Muscle of arm (tissue), 14 donors: Measurements from ENCODE around the gene UCN. TPM values are rescaled to one million over a fixed set of nuclear protein-coding genes. Genes with fewer than 3 reads are reported as not detected.
"Not testable (repeated sequence)": the region's sequence is repeated elsewhere in the genome, so short reads cannot be mapped to it uniquely, and the experiment has no call there.

Experiments used
- DNase-seq: peaks from one replicate; pipeline ENCODE4 v3.0.0-alpha.2; 2013
- long read RNA-seq, 11 donors: transcript quantifications; one replicate each; lab custom pipeline, GENCODE V29; 2026
- polyA plus RNA-seq, 12 donors: library from polyadenylated mRNA; unstranded; fragments of 120-200 nt; gene quantifications; one replicate each; pipeline ENCODE4 v1.2.1, GENCODE V29; 2013; ENCODE audit not compliant: insufficient read length in 12 of 12

UCN gene
- 1 to 10 TPM in 7 of 12 donors, under 1 TPM in 3, not detected in 2; 0.59 to 2.1 (median 1.4) TPM for polyA plus RNA-seq
- long read RNA-seq, donor 1, partial matches to known transcripts, result 0 of 1 reads
- long read RNA-seq, donor 1, other reads (novel, unspliced or antisense), result 0 of 1 reads
- long read RNA-seq, donor 2, result 0 reads
- long read RNA-seq, donor 3, partial matches to known transcripts, result 0 of 1 reads
- long read RNA-seq, donor 3, other reads (novel, unspliced or antisense), result 0 of 1 reads
- long read RNA-seq, donor 4, result 0 reads
- long read RNA-seq, donor 5, partial matches to known transcripts, result 53 of 55 reads
- long read RNA-seq, donor 5, other reads (novel, unspliced or antisense), result 0 of 55 reads
- long read RNA-seq, donor 6, result 0 reads
- long read RNA-seq, donor 7, result 0 reads
- long read RNA-seq, donor 8, partial matches to known transcripts, result 0 of 2 reads
- long read RNA-seq, donor 8, other reads (novel, unspliced or antisense), result 0 of 2 reads
- long read RNA-seq, donor 9, result 0 reads
- long read RNA-seq, donor 10, partial matches to known transcripts, result 0 of 2 reads
- long read RNA-seq, donor 10, other reads (novel, unspliced or antisense), result 0 of 2 reads
- long read RNA-seq, donor 11, result 0 reads

GRCh38 chr2:27308359-27308881, at the start of gene UCN:
UCN (minus strand) TSS chr2:27308445; CDS start chr2:27307895, 550 bp downstream.
- DNase-seq, result peak; percentile 64

- DNase-seq, result peak; percentile 96
These were observed 48.3 kb upstream of the UCN start, which contains the start of gene GTF3C2 for GRCh38 chr2:27356382-27357181. GTF3C2 (minus strand) TSS chr2:27356764; CDS start chr2:27343554, 13,210 bp downstream.

GRCh38 chr2:27356056-27356381, 47.8 kb upstream of the UCN start:
- no peak for DNase-seq

GRCh38 chr2:27354597-27354927, 46.3 kb upstream of the UCN start:
- no peak for DNase-seq

- no peak for DNase-seq
These were observed 45.7 kb upstream of the UCN start for GRCh38 chr2:27353762-27354596.

- not testable (repeated sequence) for DNase-seq
These were observed 45.1 kb upstream of the UCN start for GRCh38 chr2:27353386-27353761.

- no peak for DNase-seq
These were observed 43.8 kb upstream of the UCN start for GRCh38 chr2:27351802-27352598.

- no peak for DNase-seq
These were observed 42.0 kb upstream of the UCN start for GRCh38 chr2:27350106-27350693.

- no peak for DNase-seq
These were observed 39.4 kb upstream of the UCN start for GRCh38 chr2:27347641-27348040.

GRCh38 chr2:27336173-27336572, 27.9 kb upstream of the UCN start:
- DNase-seq, result no peak

GRCh38 chr2:27335311-27335710, 27.1 kb upstream of the UCN start:
- no peak for DNase-seq

- DNase-seq, result no peak
These were observed 16.5 kb upstream of the UCN start for GRCh38 chr2:27324720-27325119.

- DNase-seq, result no peak
These were observed 15.5 kb upstream of the UCN start for GRCh38 chr2:27323596-27324285.

- peak; percentile 90 for DNase-seq
These were observed 14.7 kb upstream of the UCN start, which contains the start of gene MPV17 for GRCh38 chr2:27322766-27323595. MPV17 (minus strand) TSS chr2:27323097; CDS start chr2:27322517, 580 bp downstream.

- DNase-seq, result no peak
These were observed 14.1 kb upstream of the UCN start for GRCh38 chr2:27322301-27322765.

GRCh38 chr2:27320958-27321543, 12.8 kb upstream of the UCN start:
- DNase-seq, result no peak

GRCh38 chr2:27319839-27320238, 11.6 kb upstream of the UCN start:
- not testable (repeated sequence) for DNase-seq
